ENCODE measurements around the gene FMNL2. TPM values are rescaled to one million over a fixed set of nuclear protein-coding genes. Genes with fewer than 3 reads are reported as not detected.
A peak's percentile ranks its signal among the peaks of the same experiment; 100 is the strongest.

The FMNL2 gene
- total and polyA plus RNA-seq, 12 donors, result 3.3 to 16.0 (median 4.5) TPM

GRCh38 chr2:152394326-152394725 is 59.4 kb downstream of the FMNL2 start:
- no peaks in the 10 kb centered on the region for H3K36me3 ChIP-seq
- TF ChIP-seq CTCF (IDR thresholded peaks at IDR 0.05), result no peak
- H3K4me3 ChIP-seq, result no peak overlapping the region
- ATAC-seq (no peak), DNase-seq (no peak)
- H3K27me3 ChIP-seq, result no peaks in the 10 kb centered on the region
- H3K27ac ChIP-seq, result no peak overlapping the region
- intact Hi-C loops (cut with DNase I), result no loop called here
- H3K9me3 ChIP-seq, result no peaks in the 10 kb centered on the region
- peaks cover 0 to 27% (median 6%) of the 10 kb centered on the region in 9 donors for H3K4me1 ChIP-seq

GRCh38 chr2:152395103-152395502 is 60.1 kb downstream of the FMNL2 start:
- no peak for TF ChIP-seq CTCF (IDR thresholded peaks at IDR 0.05)
- peak in 2 of 8 donors; percentile 39 to 67 for ATAC-seq
- Histone ChIP-seq H3K27ac (peak overlapping the region in 6 of 10 donors; percentile 9 to 58 (median 37)), H3K9me3 (no peaks in the 10 kb centered on the region), H3K27me3 (no peaks in the 10 kb centered on the region), H3K4me1 (peaks cover 0 to 27% (median 6%) of the 10 kb centered on the region in 9 donors), H3K4me3 (peak overlapping the region in 2 of 10 donors; percentile 25 to 36), H3K36me3 (no peaks in the 10 kb centered on the region)
- DNase-seq, result no peak
- WGBS, 2 donors, result 77 to 80% methylated on average over 2 of the region's 2 CpGs
- intact Hi-C loops (cut with DNase I), result no loop called here

GRCh38 chr2:152395572-152395971 is 60.6 kb downstream of the FMNL2 start:
- intact Hi-C loops (cut with DNase I), result no loop called here
- ATAC-seq (peak in 2 of 8 donors; percentile 2 to 63), DNase-seq (no peak)
- Histone ChIP-seq H3K4me3 (peak overlapping the region in 6 of 10 donors; percentile 8 to 36 (median 30)), H3K27me3 (no peaks in the 10 kb centered on the region), H3K27ac (peak overlapping the region in 6 of 10 donors; percentile 9 to 58 (median 37)), H3K4me1 (peaks cover 0 to 27% (median 6%) of the 10 kb centered on the region in 9 donors), H3K36me3 (no peaks in the 10 kb centered on the region), H3K9me3 (no peaks in the 10 kb centered on the region)
- no peak for TF ChIP-seq CTCF (IDR thresholded peaks at IDR 0.05)
- WGBS, 2 donors, result 73 to 74% methylated on average over 6 of the region's 6 CpGs

GRCh38 chr2:152396051-152396511 is 61.1 kb downstream of the FMNL2 start:
- peak in 5 of 8 donors; percentile 27 to 60 (median 38) for ATAC-seq
- peak overlapping the region in 6 of 10 donors; percentile 8 to 36 (median 30) for H3K4me3 ChIP-seq
- H3K27me3 ChIP-seq, result no peaks in the 10 kb centered on the region
- TF ChIP-seq CTCF (IDR thresholded peaks at IDR 0.05), result no peak
- H3K36me3 ChIP-seq, result no peaks in the 10 kb centered on the region
- peak overlapping the region in 6 of 10 donors; percentile 9 to 58 (median 37) for H3K27ac ChIP-seq
- intact Hi-C loops (cut with DNase I), result no loop called here
- peaks cover 0 to 27% (median 6%) of the 10 kb centered on the region in 9 donors for H3K4me1 ChIP-seq
- WGBS, 2 donors, result 73% methylated on average over 4 of the region's 4 CpGs
- no peaks in the 10 kb centered on the region for H3K9me3 ChIP-seq
- DNase-seq, result no peak
